ENCODE measurements around the gene MRPL4. TPM values are rescaled to one million over a fixed set of nuclear protein-coding genes. Genes with fewer than 3 reads are reported as not detected.

MRPL4 gene
- total RNA-seq, 1 experiment from 2014 or later, result 85.9 TPM

DNA sequence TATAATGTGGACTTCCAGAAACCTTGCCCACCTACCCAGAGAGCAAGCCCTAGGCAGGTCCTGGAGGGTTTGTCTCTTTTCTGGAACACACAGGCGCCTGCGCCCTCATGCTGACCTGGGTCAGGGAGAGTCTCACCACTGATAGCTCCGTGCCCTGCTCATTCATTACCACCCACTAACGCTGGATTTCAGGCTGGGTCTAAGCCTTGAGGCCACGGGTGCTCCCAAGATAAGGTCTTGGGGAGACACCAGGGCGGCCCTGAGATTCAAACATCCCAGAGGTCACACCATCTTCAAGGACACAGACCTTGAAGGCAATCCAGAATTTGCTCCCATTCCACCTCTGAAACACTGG, 26.0 kb upstream of the MRPL4 start:
- Mint-ChIP-seq H3K36me3 (ENCODE audit: insufficient read depth, unreplicated experiment) (peaks cover 18% of the 10 kb centered on the region), H3K4me1 (ENCODE audit: low read depth, unreplicated experiment) (no peaks in the 10 kb centered on the region), H3K27ac (ENCODE audit: unreplicated experiment) (no peak overlapping the region), H3K9me3 (ENCODE audit: unreplicated experiment) (no peaks in the 10 kb centered on the region), H3K4me3 (ENCODE audit: unreplicated experiment) (no peak overlapping the region), H3K27me3 (ENCODE audit: insufficient read depth, unreplicated experiment) (no peaks in the 10 kb centered on the region)
- CTCF ChIA-PET, result no interaction called here
- no peaks in the 10 kb centered on the region for H3K4me1 ChIP-seq
- H3K27me3 ChIP-seq (replicated peaks; ENCODE audit: control insufficient read depth, insufficient read depth, low read length), result no peaks in the 10 kb centered on the region
- no peaks in the 10 kb centered on the region for H3K36me3 ChIP-seq (ENCODE audit: control insufficient read depth, insufficient read depth, low read length)
- no peaks in the 10 kb centered on the region for H3K9me3 ChIP-seq
- intact Hi-C loops (cut with micrococcal nuclease; ENCODE audit: unreplicated experiment), result no loop called here
- DNase-seq, result no peak
- POLR2A ChIA-PET, result no interaction called here
- no peak overlapping the region for H3K4me3 ChIP-seq (ENCODE audit: low read depth, low read length)
- TF ChIP-seq, protein P1, sequence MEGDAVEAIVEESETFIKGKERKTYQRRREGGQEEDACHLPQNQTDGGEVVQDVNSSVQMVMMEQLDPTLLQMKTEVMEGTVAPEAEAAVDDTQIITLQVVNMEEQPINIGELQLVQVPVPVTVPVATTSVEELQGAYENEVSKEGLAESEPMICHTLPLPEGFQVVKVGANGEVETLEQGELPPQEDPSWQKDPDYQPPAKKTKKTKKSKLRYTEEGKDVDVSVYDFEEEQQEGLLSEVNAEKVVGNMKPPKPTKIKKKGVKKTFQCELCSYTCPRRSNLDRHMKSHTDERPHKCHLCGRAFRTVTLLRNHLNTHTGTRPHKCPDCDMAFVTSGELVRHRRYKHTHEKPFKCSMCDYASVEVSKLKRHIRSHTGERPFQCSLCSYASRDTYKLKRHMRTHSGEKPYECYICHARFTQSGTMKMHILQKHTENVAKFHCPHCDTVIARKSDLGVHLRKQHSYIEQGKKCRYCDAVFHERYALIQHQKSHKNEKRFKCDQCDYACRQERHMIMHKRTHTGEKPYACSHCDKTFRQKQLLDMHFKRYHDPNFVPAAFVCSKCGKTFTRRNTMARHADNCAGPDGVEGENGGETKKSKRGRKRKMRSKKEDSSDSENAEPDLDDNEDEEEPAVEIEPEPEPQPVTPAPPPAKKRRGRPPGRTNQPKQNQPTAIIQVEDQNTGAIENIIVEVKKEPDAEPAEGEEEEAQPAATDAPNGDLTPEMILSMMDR (IDR thresholded peaks at IDR 0.05; ENCODE audit: insufficient read depth in 1 of 2, low read depth in 1 of 2, low read length in 1 of 2, severe bottlenecking in 1 of 2, unreplicated experiment in 1 of 2), result no peak
- BruUV-seq (replicated peaks), result no TSS peak

DNA sequence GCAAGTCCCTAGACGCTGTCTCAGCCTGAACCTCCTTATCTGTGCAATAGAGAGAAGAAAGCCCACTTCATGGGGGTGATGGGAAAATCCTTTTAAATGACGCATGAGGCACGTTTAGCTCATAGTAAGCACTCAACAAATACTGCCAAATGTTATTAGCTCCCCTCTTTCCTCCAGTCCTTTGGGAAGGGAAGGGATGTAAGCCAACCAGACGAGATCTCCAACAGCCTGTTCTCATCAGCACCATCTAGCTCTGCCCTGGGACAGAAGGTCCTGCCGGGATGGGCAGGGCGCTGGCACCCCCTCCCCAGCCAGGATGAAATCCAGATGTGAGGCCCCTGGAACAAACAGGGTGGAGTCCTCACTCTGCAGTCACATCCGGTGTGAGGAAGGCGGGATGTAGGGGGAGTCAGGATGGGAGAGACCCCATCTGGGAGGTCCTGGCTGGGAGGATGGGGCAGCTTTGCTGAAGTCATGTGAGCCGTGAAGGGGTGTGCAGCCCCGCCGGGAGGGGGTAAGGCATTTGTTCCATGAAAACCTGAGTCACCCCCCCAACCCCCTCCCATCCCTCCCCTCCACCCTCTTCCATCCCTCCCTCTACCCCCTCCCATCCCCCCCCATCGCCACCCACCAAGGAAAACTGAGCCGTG, 25.5 kb upstream of the MRPL4 start:
- Histone ChIP-seq H3K27me3 (replicated peaks; ENCODE audit: control insufficient read depth, insufficient read depth, low read length) (no peaks in the 10 kb centered on the region), H3K4me3 (ENCODE audit: low read depth, low read length) (no peak overlapping the region), H3K4me1 (no peaks in the 10 kb centered on the region), H3K36me3 (ENCODE audit: control insufficient read depth, insufficient read depth, low read length) (no peaks in the 10 kb centered on the region), H3K9me3 (no peaks in the 10 kb centered on the region)
- no peak for DNase-seq
- CTCF ChIA-PET, result no interaction called here
- intact Hi-C loops (cut with micrococcal nuclease; ENCODE audit: unreplicated experiment), result no loop called here
- TF ChIP-seq, protein P1 (IDR thresholded peaks at IDR 0.05; ENCODE audit: insufficient read depth in 1 of 2, low read depth in 1 of 2, low read length in 1 of 2, severe bottlenecking in 1 of 2, unreplicated experiment in 1 of 2), result no peak
- POLR2A ChIA-PET, result no interaction called here
- no peaks in the 10 kb centered on the region for H3K9me3 Mint-ChIP-seq (ENCODE audit: unreplicated experiment)
- H3K27me3 Mint-ChIP-seq (ENCODE audit: insufficient read depth, unreplicated experiment), result no peaks in the 10 kb centered on the region
- no peaks in the 10 kb centered on the region for H3K4me1 Mint-ChIP-seq (ENCODE audit: low read depth, unreplicated experiment)
- H3K27ac Mint-ChIP-seq (ENCODE audit: unreplicated experiment), result no peak overlapping the region
- H3K4me3 Mint-ChIP-seq (ENCODE audit: unreplicated experiment), result no peak overlapping the region
- peaks cover 19% of the 10 kb centered on the region for H3K36me3 Mint-ChIP-seq (ENCODE audit: insufficient read depth, unreplicated experiment)
- no TSS peak for BruUV-seq (replicated peaks)

DNA sequence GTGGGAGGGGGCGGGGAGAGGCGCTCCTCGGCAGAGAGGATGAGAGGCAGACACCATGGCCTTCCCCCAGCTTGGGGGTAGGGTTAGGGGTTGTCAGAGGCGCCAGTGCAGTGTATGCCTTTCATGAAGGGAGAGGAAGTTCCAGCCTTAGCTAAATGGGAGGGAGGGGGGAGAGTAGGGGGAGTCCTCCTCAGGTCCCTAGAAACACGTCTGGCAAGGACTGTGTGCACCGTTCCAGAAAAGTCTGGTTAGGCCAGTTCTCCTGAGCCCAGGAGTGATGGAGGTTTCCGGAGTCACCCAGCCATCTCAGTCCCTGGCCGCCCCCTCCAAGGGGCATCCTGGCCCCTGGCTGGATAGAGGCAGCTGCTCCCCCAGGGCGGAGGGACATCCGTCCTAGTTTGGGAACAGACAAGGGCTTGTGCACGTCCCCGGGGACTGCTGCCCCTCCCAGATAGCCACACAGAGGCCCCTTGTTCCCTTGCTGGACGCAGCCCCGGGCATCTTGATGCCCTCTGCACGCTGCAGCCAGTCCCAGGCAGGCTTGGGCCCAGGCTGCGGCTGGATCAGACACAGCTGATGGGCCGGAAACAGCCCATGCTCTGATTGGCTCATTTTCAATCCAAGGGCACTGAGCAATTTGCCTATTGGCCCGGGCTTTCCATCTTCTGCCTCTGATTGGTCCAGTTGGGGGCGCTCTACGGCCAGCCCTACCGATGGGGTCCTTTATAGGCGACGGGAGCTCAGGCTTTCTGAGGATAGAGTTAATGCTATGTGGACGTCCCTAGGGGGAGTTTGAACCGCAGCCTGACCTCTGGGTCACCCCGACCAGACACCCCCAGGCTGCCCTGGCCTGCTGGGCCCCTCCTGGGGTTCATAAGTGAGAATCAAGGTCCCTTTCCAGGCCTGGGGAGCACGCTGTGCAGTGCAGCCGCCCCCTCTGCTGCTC, 24.7 kb upstream of the MRPL4 start:
- Mint-ChIP-seq H3K4me1 (ENCODE audit: low read depth, unreplicated experiment) (no peaks in the 10 kb centered on the region), H3K9me3 (ENCODE audit: unreplicated experiment) (no peaks in the 10 kb centered on the region), H3K27me3 (ENCODE audit: insufficient read depth, unreplicated experiment) (no peaks in the 10 kb centered on the region), H3K36me3 (ENCODE audit: insufficient read depth, unreplicated experiment) (peaks cover 20% of the 10 kb centered on the region), H3K4me3 (ENCODE audit: unreplicated experiment) (no peak overlapping the region), H3K27ac (ENCODE audit: unreplicated experiment) (no peak overlapping the region)
- H3K36me3 ChIP-seq (ENCODE audit: control insufficient read depth, insufficient read depth, low read length), result no peaks in the 10 kb centered on the region
- H3K27me3 ChIP-seq (replicated peaks; ENCODE audit: control insufficient read depth, insufficient read depth, low read length), result no peaks in the 10 kb centered on the region
- no peak overlapping the region for H3K4me3 ChIP-seq (ENCODE audit: low read depth, low read length)
- intact Hi-C loops (cut with micrococcal nuclease; ENCODE audit: unreplicated experiment), result no loop called here
- 0 out of 2 replicates have a peak, but pooled peaks cover 6% of the 10 kb centered on the region for H3K4me1 ChIP-seq
- H3K9me3 ChIP-seq, result no peaks in the 10 kb centered on the region
- ChIA-PET POLR2A (no interaction called here), CTCF (no interaction called here)
- DNase-seq, result no peak
- no TSS peak for BruUV-seq (replicated peaks)
- TF ChIP-seq, protein P1 (IDR thresholded peaks at IDR 0.05; ENCODE audit: insufficient read depth in 1 of 2, low read depth in 1 of 2, low read length in 1 of 2, severe bottlenecking in 1 of 2, unreplicated experiment in 1 of 2), result no peak
